IMR-90 (cell line): Measurements from ENCODE around the gene UBTD1. TPM values are rescaled to one million over a fixed set of nuclear protein-coding genes. Genes with fewer than 3 reads are reported as not detected.

Source experiments
- ATAC-seq: fragments of 200-7000 bp; cut with Tn5 transposase; 2 replicates; pipeline ENCODE4 v1.9.1; 2020; ENCODE audit warnings: low read depth, mild to moderate bottlenecking, moderate library complexity
- BruUV-seq: library from RNA; stranded (reverse); fragments of 400-500 nt; replicated peaks from 2 replicates; lab custom pipeline; 2021; lab: Mats Ljungman, UMichigan
- CTCF ChIA-PET: fragments of 300-600 bp; formaldehyde crosslinking; extraction: SDS; loops from one replicate; lab custom pipeline; 2021; ENCODE audit warnings: antibody characterized with exemption; lab: Yijun Ruan, JAX
- POLR2A ChIA-PET: fragments of 300-600 bp; sonication (Branson Sonifier 250); formaldehyde crosslinking; loops from one replicate; lab custom pipeline; 2022; ENCODE audit warnings: antibody characterized with exemption; ENCODE audit not compliant: unreplicated experiment; lab: Charles Lee
- DNase-seq: peaks from one replicate; pipeline ENCODE4 v3.0.0; 2013
- H2AFZ ChIP-seq: replicated peaks from 2 replicates; pipeline ENCODE3; 2013; ENCODE audit warnings: low read length, mild to moderate bottlenecking; ENCODE audit not compliant: poor library complexity
- H2AK5ac ChIP-seq: 2 replicates; pipeline ENCODE4 v1.6.1; 2013; ENCODE audit warnings: low read depth, low read length, inconsistent platforms
- H2AK9ac ChIP-seq: replicated peaks from 2 replicates; pipeline ENCODE3; 2013; ENCODE audit warnings: mild to moderate bottlenecking, low read depth, low read length, moderate library complexity; ENCODE audit not compliant: poor library complexity
- H2BK120ac ChIP-seq: 2 replicates; pipeline ENCODE4 v1.6.1; 2013; ENCODE audit warnings: low read depth, low read length, inconsistent platforms
- H2BK15ac ChIP-seq: 3 replicates; pipeline ENCODE4 v1.6.1; 2013; ENCODE audit warnings: low read depth, low read length, inconsistent platforms
- H2BK20ac ChIP-seq: 2 replicates; pipeline ENCODE4 v1.6.1; 2013; ENCODE audit warnings: low read depth, mild to moderate bottlenecking, inconsistent platforms, low read length, moderate library complexity
- H2BK5ac ChIP-seq: 2 replicates; pipeline ENCODE4 v1.6.1; 2013; ENCODE audit warnings: mild to moderate bottlenecking, low read depth, low read length, inconsistent platforms; ENCODE audit not compliant: poor library complexity, severe bottlenecking
- H3K14ac ChIP-seq: replicated peaks from 2 replicates; pipeline ENCODE4 v1.6.1; 2013; ENCODE audit warnings: low read depth, low read length, inconsistent platforms
- H3K18ac ChIP-seq: 2 replicates; pipeline ENCODE4 v1.6.1; 2013; ENCODE audit warnings: low read depth, low read length, control low read depth
- H3K23ac ChIP-seq: 2 replicates; pipeline ENCODE4 v1.6.1; 2013; ENCODE audit warnings: low read depth, low read length, inconsistent platforms
- H3K27ac ChIP-seq: 2 replicates; pipeline ENCODE4 v1.5.1; 2013; ENCODE audit warnings: mild to moderate bottlenecking, control low read depth, low read length; ENCODE audit not compliant: insufficient read depth
- H3K27me3 ChIP-seq: 2 replicates; pipeline ENCODE4 v1.6.1; 2013; ENCODE audit warnings: low read length; ENCODE audit not compliant: control insufficient read depth, insufficient read depth
- H3K36me3 ChIP-seq: 2 replicates; pipeline ENCODE4 v1.6.1; 2013; ENCODE audit warnings: low read length, mixed read lengths; ENCODE audit not compliant: control insufficient read depth, insufficient read depth
- H3K4ac ChIP-seq: 2 replicates; pipeline ENCODE4 v1.6.1; 2013; ENCODE audit warnings: low read depth, low read length, inconsistent platforms
- H3K4me1 ChIP-seq: 2 replicates; pipeline ENCODE4 v1.6.1; 2013; ENCODE audit warnings: low read length, mixed read lengths; ENCODE audit not compliant: control insufficient read depth, insufficient read depth
- H3K4me2 ChIP-seq: 2 replicates; pipeline ENCODE4 v1.6.1; 2013; ENCODE audit warnings: low read depth, mild to moderate bottlenecking, control low read depth, low read length, moderate library complexity
- H3K4me3 ChIP-seq: 2 replicates; pipeline ENCODE4 v1.5.1; 2013; ENCODE audit warnings: low read depth, mild to moderate bottlenecking, control low read depth, low read length, moderate library complexity; ENCODE audit not compliant: insufficient read depth
- H3K56ac ChIP-seq: 2 replicates; pipeline ENCODE4 v1.6.1; 2013; ENCODE audit warnings: low read length, inconsistent platforms; ENCODE audit not compliant: insufficient read depth; ENCODE audit errors: extremely low read depth
- H3K79me1 ChIP-seq, 2 experiments: 2 replicates each; pipeline ENCODE4 v1.6.1; 2013; ENCODE audit warnings: low read length in 2 of 2, inconsistent platforms in 1 of 2, low read depth in 1 of 2
- H3K9ac ChIP-seq: 2 replicates; pipeline ENCODE4 v1.6.1; 2013; ENCODE audit warnings: low read depth, low read length, control low read depth
- H3K9me1 ChIP-seq: 2 replicates; pipeline ENCODE4 v1.6.1; 2013; ENCODE audit warnings: low read length, inconsistent platforms; ENCODE audit not compliant: insufficient read depth
- H3K9me3 ChIP-seq: 2 replicates; pipeline ENCODE4 v1.6.1; 2013; ENCODE audit warnings: low read length; ENCODE audit not compliant: control insufficient read depth, insufficient read depth
- H4K20me1 ChIP-seq: 2 replicates; pipeline ENCODE4 v1.6.1; 2013; ENCODE audit warnings: low read length, inconsistent platforms; ENCODE audit not compliant: insufficient read depth
- H4K5ac ChIP-seq: 2 replicates; pipeline ENCODE4 v1.6.1; 2013; ENCODE audit warnings: mild to moderate bottlenecking, low read depth, low read length, control low read depth
- H4K8ac ChIP-seq, 2 experiments: 2 replicates each; pipeline ENCODE4 v1.6.1; 2013; ENCODE audit warnings: low read depth in 2 of 2, low read length in 2 of 2, control low read depth in 1 of 2, inconsistent platforms in 1 of 2
- H4K91ac ChIP-seq: 2 replicates; pipeline ENCODE4 v1.6.1; 2013; ENCODE audit warnings: low read depth, low read length, inconsistent platforms; ENCODE audit not compliant: insufficient read depth
- BHLHE40 ChIP-seq: fragments of 150-350 bp; IDR thresholded peaks from 2 replicates; pipeline ENCODE4 v1.6.1; 2016; ENCODE audit warnings: mild to moderate bottlenecking, low read depth, low read length
- CEBPB ChIP-seq: IDR thresholded peaks from 2 replicates; pipeline ENCODE4 v1.6.1; 2012; ENCODE audit warnings: low read depth, low read length, improper control_type of control experiment
- CHD1 ChIP-seq: IDR thresholded peaks from 2 replicates; pipeline ENCODE4 v1.6.1; 2012; ENCODE audit warnings: low read depth, low read length, improper control_type of control experiment
- FOS ChIP-seq: fragments of 150-350 bp; IDR thresholded peaks from 2 replicates; pipeline ENCODE4 v1.6.1; 2016; ENCODE audit warnings: low read depth, low read length
- MAFK ChIP-seq: IDR thresholded peaks from 2 replicates; pipeline ENCODE4 v1.6.1; 2012; ENCODE audit warnings: low read depth, low read length, improper control_type of control experiment
- MAZ ChIP-seq: IDR thresholded peaks from 2 replicates; pipeline ENCODE4 v1.6.1; 2012; ENCODE audit warnings: low read depth, mild to moderate bottlenecking, low read length, improper control_type of control experiment, moderate library complexity, borderline replicate concordance
- MXI1 ChIP-seq: IDR thresholded peaks from 2 replicates; pipeline ENCODE4 v1.6.1; 2012; ENCODE audit warnings: low read depth, mild to moderate bottlenecking, low read length, moderate library complexity, borderline replicate concordance
- NFE2L2 ChIP-seq: fragments of 150-350 bp; IDR thresholded peaks from 2 replicates; pipeline ENCODE4 v1.6.1; 2016; ENCODE audit warnings: low read depth, mild to moderate bottlenecking, low read length
- POLR2A ChIP-seq: IDR thresholded peaks from 2 replicates; pipeline ENCODE4 v1.6.1; 2012; ENCODE audit warnings: mild to moderate bottlenecking, low read depth, low read length
- RAD21 ChIP-seq: IDR thresholded peaks from 2 replicates; pipeline ENCODE4 v1.6.1; 2012; ENCODE audit warnings: low read length, improper control_type of control experiment
- RCOR1 ChIP-seq: IDR thresholded peaks from 2 replicates; pipeline ENCODE4 v1.6.1; 2012; ENCODE audit warnings: mild to moderate bottlenecking, low read length, improper control_type of control experiment; ENCODE audit not compliant: insufficient replicate concordance
- RFX5 ChIP-seq: IDR thresholded peaks from 2 replicates; pipeline ENCODE4 v1.8.0; 2012; ENCODE audit warnings: low read depth, mild to moderate bottlenecking, low read length, moderate library complexity
- SMC3 ChIP-seq: fragments of 150-350 bp; IDR thresholded peaks from 2 replicates; pipeline ENCODE4 v1.6.1; 2016; ENCODE audit warnings: low read depth, mild to moderate bottlenecking, antibody characterized with exemption, low read length, moderate library complexity
- WGBS, 2 experiments: methylation state at CpG; one replicate each; pipeline versions ENCODE4 v1.1.5 to v1.1.7; 2013; ENCODE audit warnings: missing lambda C conversion rate in 2 of 2; ENCODE audit not compliant: insufficient read length in 1 of 2; ENCODE audit errors: extremely low coverage in 2 of 2; 5-methylcytosine and 5-hydroxymethylcytosine counted together
- dilution Hi-C: fragments of 300-500 bp; cut with HindIII; formaldehyde crosslinking; loops from one replicate; pipeline ENCODE4 v1.14.3; 2018; ENCODE audit warnings: low sequenced_read_pairs; ENCODE audit not compliant: unreplicated experiment
- in situ Hi-C: fragments of 300-500 bp; cut with MboI; formaldehyde crosslinking; loops from 3 replicates; pipeline ENCODE4 v1.14.3; 2019; ENCODE audit warnings: low sequenced_read_pairs, inconsistent platforms, mixed read lengths
- intact Hi-C: fragments of 100-400 bp; cut with micrococcal nuclease; formaldehyde crosslinking; loops from 2 replicates; pipeline ENCODE4 v1.10.0; 2022
- polyA plus RNA-seq, 3 experiments: library from polyadenylated mRNA; depleted of rRNA; stranded (reverse); fragments of >200 nt; gene quantifications; 2 replicates each; pipeline ENCODE4 v1.2.3, GENCODE V29; 2012; ENCODE audit warnings: low replicate concordance in 1 of 3
- total RNA-seq: library from RNA; depleted of rRNA; stranded (reverse); fragments of >200 nt; gene quantifications from 2 replicates; pipeline ENCODE4 v1.2.3, GENCODE V29; 2012
- TF ChIP-seq, protein P1 (sequence below): fragments of 150-350 bp; IDR thresholded peaks from 2 replicates; pipeline ENCODE4 v1.6.1; 2017; ENCODE audit warnings: mild to moderate bottlenecking, antibody characterized with exemption, low read length, low read depth
- TF ChIP-seq, protein P2 (sequence below): fragments of 150-350 bp; IDR thresholded peaks from 2 replicates; pipeline ENCODE4 v1.6.1; 2016; ENCODE audit warnings: low read depth, mild to moderate bottlenecking, low read length, moderate library complexity, borderline replicate concordance
- TF ChIP-seq, protein P3 (sequence below): conservative IDR thresholded peaks from 2 replicates; pipeline ENCODE4 v1.5.1; 2012; ENCODE audit warnings: mild to moderate bottlenecking, low read depth, low read length, improper control_type of control experiment

Gene UBTD1
- total and polyA plus RNA-seq, 2 of the 4 experiments (the other 2 are of a cell fraction): 21.9 to 44.9 TPM

DNA sequence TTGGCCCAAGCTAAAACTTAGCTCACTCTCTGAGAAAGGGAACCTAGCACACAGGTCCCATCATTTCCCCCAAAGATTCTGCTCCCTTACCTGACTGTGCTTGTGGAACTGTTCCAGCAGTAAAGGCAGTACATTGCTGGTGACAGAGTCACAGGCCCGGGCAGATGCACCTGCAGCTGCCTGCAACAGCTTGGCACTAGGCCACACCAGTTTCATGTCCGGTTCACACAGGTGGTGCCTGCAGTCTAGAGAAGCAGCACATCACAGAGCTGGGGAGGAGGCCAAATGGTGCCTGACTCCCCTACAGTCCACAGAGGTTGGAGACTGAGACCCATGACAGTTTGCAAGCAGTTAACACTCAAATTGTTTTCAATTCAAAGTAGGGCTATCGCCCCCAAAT, 30.6 kb upstream of the UBTD1 start:
- intact Hi-C loops: no loop called here
- H3K36me3 ChIP-seq: peaks cover 64% of the 10 kb centered on the region
- peaks cover 11% of the 10 kb centered on the region; the same call in 1 of the 2 replicates for H4K20me1 ChIP-seq
- no TSS peak for BruUV-seq
- peaks cover 11 to 20% of the 10 kb centered on the region in 2 experiments; a peak in 3 of 4 replicates for H3K79me1 ChIP-seq
- no peak overlapping the region for H2BK15ac ChIP-seq
- DNase-seq (no peak), ATAC-seq (no peak)
- no peak overlapping the region for H2AK5ac ChIP-seq
- H3K27me3 ChIP-seq: no peaks in the 10 kb centered on the region
- no peak overlapping the region for H2AK9ac ChIP-seq
- H3K4me3 ChIP-seq: no peak overlapping the region
- no peak overlapping the region for H3K27ac ChIP-seq
- ChIA-PET CTCF (interaction anchor here (1.1 to 1.3 kb wide), 2 partner anchors 21 to 86 kb away, joined by 3 read pairs; no protein-coding TSS in a partner anchor), POLR2A (no interaction called here)
- no peak overlapping the region for H3K4me2 ChIP-seq
- no peak overlapping the region for H4K8ac ChIP-seq
- no peak overlapping the region for H2AFZ ChIP-seq
- no peak for TF ChIP-seq BHLHE40
- TF ChIP-seq, protein P1, sequence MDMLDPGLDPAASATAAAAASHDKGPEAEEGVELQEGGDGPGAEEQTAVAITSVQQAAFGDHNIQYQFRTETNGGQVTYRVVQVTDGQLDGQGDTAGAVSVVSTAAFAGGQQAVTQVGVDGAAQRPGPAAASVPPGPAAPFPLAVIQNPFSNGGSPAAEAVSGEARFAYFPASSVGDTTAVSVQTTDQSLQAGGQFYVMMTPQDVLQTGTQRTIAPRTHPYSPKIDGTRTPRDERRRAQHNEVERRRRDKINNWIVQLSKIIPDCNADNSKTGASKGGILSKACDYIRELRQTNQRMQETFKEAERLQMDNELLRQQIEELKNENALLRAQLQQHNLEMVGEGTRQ: no peak
- TF ChIP-seq CEBPB: no peak
- TF ChIP-seq CHD1: no peak
- TF ChIP-seq, protein P2, sequence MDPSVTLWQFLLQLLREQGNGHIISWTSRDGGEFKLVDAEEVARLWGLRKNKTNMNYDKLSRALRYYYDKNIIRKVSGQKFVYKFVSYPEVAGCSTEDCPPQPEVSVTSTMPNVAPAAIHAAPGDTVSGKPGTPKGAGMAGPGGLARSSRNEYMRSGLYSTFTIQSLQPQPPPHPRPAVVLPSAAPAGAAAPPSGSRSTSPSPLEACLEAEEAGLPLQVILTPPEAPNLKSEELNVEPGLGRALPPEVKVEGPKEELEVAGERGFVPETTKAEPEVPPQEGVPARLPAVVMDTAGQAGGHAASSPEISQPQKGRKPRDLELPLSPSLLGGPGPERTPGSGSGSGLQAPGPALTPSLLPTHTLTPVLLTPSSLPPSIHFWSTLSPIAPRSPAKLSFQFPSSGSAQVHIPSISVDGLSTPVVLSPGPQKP: no peak
- TF ChIP-seq, protein P3, sequence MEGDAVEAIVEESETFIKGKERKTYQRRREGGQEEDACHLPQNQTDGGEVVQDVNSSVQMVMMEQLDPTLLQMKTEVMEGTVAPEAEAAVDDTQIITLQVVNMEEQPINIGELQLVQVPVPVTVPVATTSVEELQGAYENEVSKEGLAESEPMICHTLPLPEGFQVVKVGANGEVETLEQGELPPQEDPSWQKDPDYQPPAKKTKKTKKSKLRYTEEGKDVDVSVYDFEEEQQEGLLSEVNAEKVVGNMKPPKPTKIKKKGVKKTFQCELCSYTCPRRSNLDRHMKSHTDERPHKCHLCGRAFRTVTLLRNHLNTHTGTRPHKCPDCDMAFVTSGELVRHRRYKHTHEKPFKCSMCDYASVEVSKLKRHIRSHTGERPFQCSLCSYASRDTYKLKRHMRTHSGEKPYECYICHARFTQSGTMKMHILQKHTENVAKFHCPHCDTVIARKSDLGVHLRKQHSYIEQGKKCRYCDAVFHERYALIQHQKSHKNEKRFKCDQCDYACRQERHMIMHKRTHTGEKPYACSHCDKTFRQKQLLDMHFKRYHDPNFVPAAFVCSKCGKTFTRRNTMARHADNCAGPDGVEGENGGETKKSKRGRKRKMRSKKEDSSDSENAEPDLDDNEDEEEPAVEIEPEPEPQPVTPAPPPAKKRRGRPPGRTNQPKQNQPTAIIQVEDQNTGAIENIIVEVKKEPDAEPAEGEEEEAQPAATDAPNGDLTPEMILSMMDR: no peak
- no peak for TF ChIP-seq SMC3
- no peak for TF ChIP-seq RFX5
- TF ChIP-seq MXI1: no peak
- no peak for TF ChIP-seq MAZ
- TF ChIP-seq FOS: no peak
- TF ChIP-seq MAFK: no peak
- no peak for TF ChIP-seq RAD21
- TF ChIP-seq RCOR1: no peak
- TF ChIP-seq NFE2L2: no peak
- no peak for TF ChIP-seq POLR2A
- peaks cover 8% of the 10 kb centered on the region for H3K4me1 ChIP-seq
- H3K9me1 ChIP-seq: no peaks in the 10 kb centered on the region
- in situ Hi-C loops: no loop called here
- H2BK120ac ChIP-seq: no peak overlapping the region
- no peak overlapping the region for H3K56ac ChIP-seq
- H3K9me3 ChIP-seq: no peaks in the 10 kb centered on the region
- WGBS, 2 experiments: 90% methylated on average over 2 of the region's 3 CpGs; no CpG with 5 or more reads in 1 of the 2 experiments
- H3K4ac ChIP-seq: no peak overlapping the region
- dilution Hi-C loops: no loop called here
- no peak overlapping the region for H3K14ac ChIP-seq
- no peak overlapping the region for H2BK5ac ChIP-seq
- no peak overlapping the region for H3K9ac ChIP-seq
- no peak overlapping the region for H4K91ac ChIP-seq
- no peak overlapping the region for H4K5ac ChIP-seq
- no peak overlapping the region for H2BK20ac ChIP-seq
- no peak overlapping the region for H3K23ac ChIP-seq
- H3K18ac ChIP-seq: no peak overlapping the region
